K562 (cell line): ENCODE data around the gene TBC1D20. TPM values are rescaled to one million over a fixed set of nuclear protein-coding genes. Genes with fewer than 3 reads are reported as not detected.

ENCODE experiments used
- ATF1 ChIP-seq, 2 experiments: fragments of 450-650 bp in 1 of 2; IDR thresholded peaks; 2 replicates each; pipeline ENCODE4 v1.6.1; 2016; ENCODE audit warnings: missing compliant biosample characterization in 1 of 2, missing genetic modification characterization in 1 of 2
- BRCA1 ChIP-seq, 2 experiments: fragments of 450-650 bp in 1 of 2; sonication (generic) in 1 of 2; formaldehyde crosslinking in 1 of 2; IDR thresholded peaks; 2 replicates each; pipeline versions ENCODE4 v1.5.0 to v1.6.1; 2017 to 2020; ENCODE audit warnings: mild to moderate bottlenecking in 1 of 2, missing genetic modification reagents in 1 of 2
- CC2D1A ChIP-seq: fragments of 450-650 bp; IDR thresholded peaks from 2 replicates; pipeline ENCODE4 v1.6.1; 2017; ENCODE audit warnings: mild to moderate bottlenecking
- DIDO1 ChIP-seq: fragments of 450-650 bp; IDR thresholded peaks from 2 replicates; pipeline ENCODE4 v1.6.1; 2016; ENCODE audit warnings: low read depth, missing biosample characterization, missing genetic modification characterization
- ETV5 ChIP-seq: sonication (generic); formaldehyde crosslinking; IDR thresholded peaks from 2 replicates; pipeline ENCODE4 v1.4.0; 2020; ENCODE audit warnings: low read depth, mild to moderate bottlenecking, missing genetic modification reagents
- HLTF ChIP-seq: fragments of 450-650 bp; IDR thresholded peaks from 2 replicates; pipeline ENCODE4 v1.6.1; 2016
- KAT7 ChIP-seq: sonication (generic); formaldehyde crosslinking; IDR thresholded peaks from 2 replicates; pipeline ENCODE4 v1.8.0; 2022; ENCODE audit warnings: missing genetic modification reagents, mild to moderate bottlenecking, borderline replicate concordance
- MTA2 ChIP-seq: fragments of 450-650 bp; IDR thresholded peaks from 2 replicates; pipeline ENCODE4 v1.6.1; 2016; ENCODE audit warnings: low read depth
- NCOR1 ChIP-seq: fragments of 450-650 bp; IDR thresholded peaks from 2 replicates; pipeline ENCODE4 v1.6.1; 2016; ENCODE audit warnings: mild to moderate bottlenecking, moderate library complexity
- POLR2AphosphoS2 ChIP-seq: IDR thresholded peaks from 2 replicates; pipeline ENCODE4 v1.6.1; 2012; ENCODE audit warnings: low read length, improper control_type of control experiment
- POU5F1 ChIP-seq: fragments of 150-350 bp; IDR thresholded peaks from 2 replicates; pipeline ENCODE4 v1.6.1; 2014; ENCODE audit warnings: borderline replicate concordance, low read length, low read depth, mild to moderate bottlenecking; ENCODE audit not compliant: partially characterized antibody
- PYGO2 ChIP-seq: fragments of 450-650 bp; IDR thresholded peaks from 2 replicates; pipeline ENCODE4 v1.6.1; 2016; ENCODE audit warnings: mild to moderate bottlenecking, missing genetic modification characterization, moderate library complexity, missing compliant biosample characterization
- SETDB1 ChIP-seq: IDR thresholded peaks from one replicate; pipeline ENCODE4 v1.6.1; 2012; ENCODE audit warnings: low read length, control low read depth, inconsistent platforms
- SMARCA4 ChIP-seq: fragments of 450-650 bp; IDR thresholded peaks from 2 replicates; pipeline ENCODE4 v1.6.1; 2016
- THRAP3 ChIP-seq: fragments of 450-650 bp; IDR thresholded peaks from 2 replicates; pipeline ENCODE4 v1.6.1; 2016; ENCODE audit warnings: mild to moderate bottlenecking, inconsistent platforms, borderline replicate concordance
- ZNF165 ChIP-seq: fragments of 250-450 bp; sonication (Bioruptor Pico); IDR thresholded peaks from 2 replicates; pipeline ENCODE4 v1.4.0; 2020; ENCODE audit warnings: borderline replicate concordance
- ZNF3 ChIP-seq: fragments of 250-450 bp; sonication (Bioruptor Pico); IDR thresholded peaks from 2 replicates; pipeline ENCODE4 v1.5.0; 2021; ENCODE audit warnings: mild to moderate bottlenecking, moderate library complexity
- polyA plus RNA-seq, 8 experiments: library from polyadenylated mRNA; depleted of rRNA in 4 of 8; stranded (reverse) in 5 of 8; unstranded in 3 of 8; fragments of >200 nt; fragmentation: Nextera tagmentation in 2 of 8; fragmentation: Illumina TruSeq in 1 of 8; extraction: Ambion mirVana in 2 of 8; extraction: Trizol in 1 of 8; gene quantifications; 2 replicates each; pipeline versions ENCODE4 v1.2.1 to v1.2.3, GENCODE V29; 2011 to 2014; ENCODE audit warnings: inconsistent platforms in 1 of 8, missing spikeins in 1 of 8
- total RNA-seq, 7 experiments: library from RNA; depleted of rRNA in 6 of 7; stranded (reverse); fragments of >200 nt in 6 of 7; fragmentation: Illumina TruSeq in 2 of 7; extraction: Trizol in 2 of 7; gene quantifications; 2 replicates each; pipeline versions ENCODE4 v1.2.1 to v1.2.3, GENCODE V29; 2011 to 2021; ENCODE audit warnings: low replicate concordance in 1 of 7
- TF ChIP-seq, protein P1 (sequence below): fragments of 450-650 bp; IDR thresholded peaks from 2 replicates; pipeline ENCODE4 v1.6.1; 2016; ENCODE audit warnings: mild to moderate bottlenecking
- TF ChIP-seq, protein P2 (sequence below): sonication (generic); formaldehyde crosslinking; IDR thresholded peaks from 2 replicates; pipeline ENCODE4 v1.8.1; 2023; ENCODE audit warnings: mild to moderate bottlenecking, missing genetic modification reagents
- TF ChIP-seq, protein P3 (sequence below), 2 experiments: fragments of 250-450 bp in 1 of 2; fragments of 450-650 bp in 1 of 2; sonication (Bioruptor Pico) in 1 of 2; IDR thresholded peaks; 2 replicates each; pipeline versions ENCODE4 v1.6.1 to v1.8.0; 2016 to 2021; ENCODE audit warnings: mild to moderate bottlenecking in 2 of 2, moderate library complexity in 2 of 2, missing compliant biosample characterization in 1 of 2, missing genetic modification characterization in 1 of 2
- TF ChIP-seq, protein P4 (sequence below), 3 experiments: fragments of 200-800 bp in 1 of 3; sonication (Bioruptor generic) in 1 of 3; sonication (generic) in 1 of 3; formaldehyde crosslinking in 1 of 3; IDR thresholded peaks; 2 replicates each; pipeline versions ENCODE4 v1.6.1 to v1.8.0; 2016 to 2022; ENCODE audit warnings: mild to moderate bottlenecking in 2 of 3, missing compliant biosample characterization in 2 of 3, missing genetic modification characterization in 2 of 3, missing genetic modification reagents in 1 of 3
- TF ChIP-seq, protein P5 (sequence below): fragments of 450-650 bp; IDR thresholded peaks from 2 replicates; pipeline ENCODE4 v1.6.1; 2018; ENCODE audit warnings: mild to moderate bottlenecking, low read depth; ENCODE audit not compliant: partially characterized antibody

The TBC1D20 gene
- total and polyA plus RNA-seq, 9 of the 15 experiments (the other 6 are each of a cell fraction or from before 2014, with no cell fraction given), result 7.0 to 25.3 (median 15.1) TPM

DNA sequence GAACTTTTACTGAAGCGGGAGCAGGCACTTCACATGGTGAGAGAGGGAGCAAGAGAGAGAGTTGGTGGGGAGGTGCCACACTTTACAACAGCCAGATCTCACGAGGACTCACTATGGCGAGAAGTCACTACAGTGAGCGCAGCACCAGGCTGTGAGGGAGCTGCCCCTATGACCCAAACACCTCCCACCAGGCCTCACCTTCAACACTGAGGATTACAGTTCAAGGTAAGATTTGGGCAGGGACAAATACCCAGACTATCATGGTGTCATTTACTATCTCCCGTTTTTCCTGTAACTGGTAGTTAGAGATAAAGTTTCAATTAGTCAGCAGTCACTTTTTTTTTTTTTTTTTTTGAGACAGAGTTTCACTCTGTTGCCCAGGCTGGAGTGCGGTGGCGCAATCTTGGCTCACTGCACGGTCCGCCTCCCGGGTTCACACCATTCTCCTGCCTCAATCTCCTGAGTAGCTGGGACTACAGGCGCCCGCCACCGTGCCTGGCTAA, 46.5 kb downstream of the TBC1D20 start (continued):
- TF ChIP-seq, protein P1, sequence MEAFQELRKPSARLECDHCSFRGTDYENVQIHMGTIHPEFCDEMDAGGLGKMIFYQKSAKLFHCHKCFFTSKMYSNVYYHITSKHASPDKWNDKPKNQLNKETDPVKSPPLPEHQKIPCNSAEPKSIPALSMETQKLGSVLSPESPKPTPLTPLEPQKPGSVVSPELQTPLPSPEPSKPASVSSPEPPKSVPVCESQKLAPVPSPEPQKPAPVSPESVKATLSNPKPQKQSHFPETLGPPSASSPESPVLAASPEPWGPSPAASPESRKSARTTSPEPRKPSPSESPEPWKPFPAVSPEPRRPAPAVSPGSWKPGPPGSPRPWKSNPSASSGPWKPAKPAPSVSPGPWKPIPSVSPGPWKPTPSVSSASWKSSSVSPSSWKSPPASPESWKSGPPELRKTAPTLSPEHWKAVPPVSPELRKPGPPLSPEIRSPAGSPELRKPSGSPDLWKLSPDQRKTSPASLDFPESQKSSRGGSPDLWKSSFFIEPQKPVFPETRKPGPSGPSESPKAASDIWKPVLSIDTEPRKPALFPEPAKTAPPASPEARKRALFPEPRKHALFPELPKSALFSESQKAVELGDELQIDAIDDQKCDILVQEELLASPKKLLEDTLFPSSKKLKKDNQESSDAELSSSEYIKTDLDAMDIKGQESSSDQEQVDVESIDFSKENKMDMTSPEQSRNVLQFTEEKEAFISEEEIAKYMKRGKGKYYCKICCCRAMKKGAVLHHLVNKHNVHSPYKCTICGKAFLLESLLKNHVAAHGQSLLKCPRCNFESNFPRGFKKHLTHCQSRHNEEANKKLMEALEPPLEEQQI, result peak; percentile 86
- TF ChIP-seq, protein P2, sequence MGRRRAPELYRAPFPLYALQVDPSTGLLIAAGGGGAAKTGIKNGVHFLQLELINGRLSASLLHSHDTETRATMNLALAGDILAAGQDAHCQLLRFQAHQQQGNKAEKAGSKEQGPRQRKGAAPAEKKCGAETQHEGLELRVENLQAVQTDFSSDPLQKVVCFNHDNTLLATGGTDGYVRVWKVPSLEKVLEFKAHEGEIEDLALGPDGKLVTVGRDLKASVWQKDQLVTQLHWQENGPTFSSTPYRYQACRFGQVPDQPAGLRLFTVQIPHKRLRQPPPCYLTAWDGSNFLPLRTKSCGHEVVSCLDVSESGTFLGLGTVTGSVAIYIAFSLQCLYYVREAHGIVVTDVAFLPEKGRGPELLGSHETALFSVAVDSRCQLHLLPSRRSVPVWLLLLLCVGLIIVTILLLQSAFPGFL (CRISPR knock-in tag), result no peak
- no peak for TF ChIP-seq POLR2AphosphoS2
- TF ChIP-seq MTA2, result peak; percentile 57
- no peak for TF ChIP-seq BRCA1 (IDR thresholded peaks at IDR 0.05)
- no peak for TF ChIP-seq BRCA1 (CRISPR knock-in tag; IDR thresholded peaks at IDR 0.05)
- TF ChIP-seq SMARCA4, result peak; percentile 91
- no peak for TF ChIP-seq KAT7 (CRISPR knock-in tag)
- TF ChIP-seq NCOR1, result peak; percentile 72
- no peak for TF ChIP-seq THRAP3
- 0 out of 2 replicates have a peak, but pooled peaks have one; percentile 20 for TF ChIP-seq ETV5 (CRISPR knock-in tag)
- no peak for TF ChIP-seq ZNF3 (CRISPR knock-in tag)
- no peak; the same call in 1 of the 2 replicates for TF ChIP-seq HLTF
- TF ChIP-seq ZNF165 (CRISPR knock-in tag), result no peak
- TF ChIP-seq, protein P3, sequence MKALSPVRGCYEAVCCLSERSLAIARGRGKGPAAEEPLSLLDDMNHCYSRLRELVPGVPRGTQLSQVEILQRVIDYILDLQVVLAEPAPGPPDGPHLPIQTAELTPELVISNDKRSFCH (CRISPR knock-in tag; IDR thresholded peaks at IDR 0.05), result no peak
- TF ChIP-seq, protein P3 (tag; IDR thresholded peaks at IDR 0.05), result peak; percentile 41; the same call in 1 of the 2 replicates
- no peak for TF ChIP-seq DIDO1
- TF ChIP-seq, protein P4, sequence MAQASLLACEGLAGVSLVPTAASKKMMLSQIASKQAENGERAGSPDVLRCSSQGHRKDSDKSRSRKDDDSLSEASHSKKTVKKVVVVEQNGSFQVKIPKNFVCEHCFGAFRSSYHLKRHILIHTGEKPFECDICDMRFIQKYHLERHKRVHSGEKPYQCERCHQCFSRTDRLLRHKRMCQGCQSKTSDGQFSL (CRISPR knock-in tag; IDR thresholded peaks at IDR 0.05), result no peak
- TF ChIP-seq, protein P4 (tag; IDR thresholded peaks at IDR 0.05), result no peak
- no peak for TF ChIP-seq POU5F1
- no peak for TF ChIP-seq ATF1 (CRISPR knock-in tag; IDR thresholded peaks at IDR 0.05)
- 0 out of 2 replicates have a peak, but pooled peaks have one; percentile 31 for TF ChIP-seq ATF1 (tag; IDR thresholded peaks at IDR 0.05)
- TF ChIP-seq SETDB1, result no peak
- TF ChIP-seq, protein P5, sequence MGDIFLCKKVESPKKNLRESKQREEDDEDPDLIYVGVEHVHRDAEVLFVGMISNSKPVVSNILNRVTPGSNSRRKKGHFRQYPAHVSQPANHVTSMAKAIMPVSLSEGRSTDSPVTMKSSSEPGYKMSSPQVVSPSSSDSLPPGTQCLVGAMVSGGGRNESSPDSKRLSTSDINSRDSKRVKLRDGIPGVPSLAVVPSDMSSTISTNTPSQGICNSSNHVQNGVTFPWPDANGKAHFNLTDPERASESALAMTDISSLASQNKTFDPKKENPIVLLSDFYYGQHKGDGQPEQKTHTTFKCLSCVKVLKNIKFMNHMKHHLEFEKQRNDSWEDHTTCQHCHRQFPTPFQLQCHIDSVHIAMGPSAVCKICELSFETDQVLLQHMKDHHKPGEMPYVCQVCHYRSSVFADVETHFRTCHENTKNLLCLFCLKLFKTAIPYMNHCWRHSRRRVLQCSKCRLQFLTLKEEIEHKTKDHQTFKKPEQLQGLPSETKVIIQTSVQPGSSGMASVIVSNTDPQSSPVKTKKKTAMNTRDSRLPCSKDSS, result no peak
- peak; percentile 97 for TF ChIP-seq CC2D1A
- no peak for TF ChIP-seq PYGO2
